ENCODE measurements around the gene SURF1. TPM values are rescaled to one million over a fixed set of nuclear protein-coding genes. Genes with fewer than 3 reads are reported as not detected.
A peak's percentile ranks its signal among the peaks of the same experiment; 100 is the strongest.

SURF1 gene
- total and polyA plus RNA-seq, 7 donors: 27.7 to 127 (median 54.9) TPM

DNA sequence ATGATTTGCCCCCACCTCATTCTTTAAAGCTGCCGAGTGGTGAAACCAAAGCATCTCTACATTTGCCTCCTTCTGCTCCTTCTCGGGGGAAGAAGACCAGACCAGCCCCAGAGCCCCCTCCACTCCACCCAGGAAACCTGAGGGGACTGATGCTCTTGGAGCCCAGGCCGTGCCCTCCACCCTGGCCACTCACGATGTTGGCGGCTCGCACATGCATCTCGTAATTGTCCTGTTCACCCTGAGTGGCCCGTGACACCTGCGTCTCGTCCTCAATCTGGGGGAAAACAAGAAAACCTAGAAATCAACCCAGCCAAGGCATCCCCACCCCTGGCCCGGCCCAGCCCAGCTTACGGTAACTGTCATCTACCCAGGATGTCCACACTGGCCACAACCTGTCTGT, 11.3 kb downstream of the SURF1 start:
- no peak overlapping the region for H3K27ac ChIP-seq
- DNase-seq: no peak
- TF ChIP-seq, protein P1, sequence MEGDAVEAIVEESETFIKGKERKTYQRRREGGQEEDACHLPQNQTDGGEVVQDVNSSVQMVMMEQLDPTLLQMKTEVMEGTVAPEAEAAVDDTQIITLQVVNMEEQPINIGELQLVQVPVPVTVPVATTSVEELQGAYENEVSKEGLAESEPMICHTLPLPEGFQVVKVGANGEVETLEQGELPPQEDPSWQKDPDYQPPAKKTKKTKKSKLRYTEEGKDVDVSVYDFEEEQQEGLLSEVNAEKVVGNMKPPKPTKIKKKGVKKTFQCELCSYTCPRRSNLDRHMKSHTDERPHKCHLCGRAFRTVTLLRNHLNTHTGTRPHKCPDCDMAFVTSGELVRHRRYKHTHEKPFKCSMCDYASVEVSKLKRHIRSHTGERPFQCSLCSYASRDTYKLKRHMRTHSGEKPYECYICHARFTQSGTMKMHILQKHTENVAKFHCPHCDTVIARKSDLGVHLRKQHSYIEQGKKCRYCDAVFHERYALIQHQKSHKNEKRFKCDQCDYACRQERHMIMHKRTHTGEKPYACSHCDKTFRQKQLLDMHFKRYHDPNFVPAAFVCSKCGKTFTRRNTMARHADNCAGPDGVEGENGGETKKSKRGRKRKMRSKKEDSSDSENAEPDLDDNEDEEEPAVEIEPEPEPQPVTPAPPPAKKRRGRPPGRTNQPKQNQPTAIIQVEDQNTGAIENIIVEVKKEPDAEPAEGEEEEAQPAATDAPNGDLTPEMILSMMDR (IDR thresholded peaks at IDR 0.05): no peak
- WGBS, 3 donors: 94 to 95% (median 94%) methylated on average over 12 of the region's 12 CpGs
- no peaks in the 10 kb centered on the region for H3K27me3 ChIP-seq (ENCODE audit: insufficient read depth in 3 of 3, low read length in 2 of 3)
- intact Hi-C loops (cut with DNase I): loop anchor here in 1 of 2 donors (5.0 kb wide), 1 partner anchor 132 kb away; the partner anchor contains the start of gene SLC2A6
- ATAC-seq: no peak
- peaks cover 26% of the 10 kb centered on the region for H3K4me1 ChIP-seq
- no peak overlapping the region for H3K4me3 ChIP-seq
- H3K36me3 ChIP-seq (ENCODE audit: insufficient read depth in 1 of 2, low read depth in 1 of 2): peaks cover 12 to 79% of the 10 kb centered on the region in 2 donors
- H3K9me3 ChIP-seq: no peaks in the 10 kb centered on the region

DNA sequence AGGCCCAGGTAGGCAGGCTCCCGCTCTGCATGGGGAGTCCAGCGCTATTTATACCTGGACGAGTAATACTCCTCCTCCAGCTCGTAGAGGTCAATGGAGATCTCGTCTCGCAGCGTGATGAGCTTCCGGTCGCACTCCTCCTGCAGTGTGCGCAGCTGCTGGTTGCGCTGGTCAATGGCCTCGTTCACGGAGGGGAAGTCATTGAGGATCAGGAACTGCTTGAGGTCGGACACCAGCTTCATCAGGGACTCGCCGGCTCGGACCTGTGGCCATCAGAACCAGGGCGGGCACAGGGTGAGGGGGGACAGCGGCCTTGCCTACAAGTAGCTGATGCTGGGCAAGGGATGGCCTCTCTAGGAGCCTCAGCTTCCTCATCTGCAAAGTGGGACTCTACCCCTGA, 12.2 kb downstream of the SURF1 start:
- Histone ChIP-seq H3K9me3 (no peaks in the 10 kb centered on the region), H3K4me3 (no peak overlapping the region), H3K36me3 (ENCODE audit: insufficient read depth in 1 of 2, low read depth in 1 of 2) (peaks cover 13 to 79% of the 10 kb centered on the region in 2 donors), H3K4me1 (peaks cover 26% of the 10 kb centered on the region), H3K27ac (no peak overlapping the region), H3K27me3 (ENCODE audit: insufficient read depth in 3 of 3, low read length in 2 of 3) (no peaks in the 10 kb centered on the region)
- WGBS, 3 donors: 93 to 96% (median 94%) methylated on average over 19 of the region's 19 CpGs
- DNase-seq (no peak), ATAC-seq (no peak)
- TF ChIP-seq, protein P1 (IDR thresholded peaks at IDR 0.05): no peak
- intact Hi-C loops (cut with DNase I): no loop called here

DNA sequence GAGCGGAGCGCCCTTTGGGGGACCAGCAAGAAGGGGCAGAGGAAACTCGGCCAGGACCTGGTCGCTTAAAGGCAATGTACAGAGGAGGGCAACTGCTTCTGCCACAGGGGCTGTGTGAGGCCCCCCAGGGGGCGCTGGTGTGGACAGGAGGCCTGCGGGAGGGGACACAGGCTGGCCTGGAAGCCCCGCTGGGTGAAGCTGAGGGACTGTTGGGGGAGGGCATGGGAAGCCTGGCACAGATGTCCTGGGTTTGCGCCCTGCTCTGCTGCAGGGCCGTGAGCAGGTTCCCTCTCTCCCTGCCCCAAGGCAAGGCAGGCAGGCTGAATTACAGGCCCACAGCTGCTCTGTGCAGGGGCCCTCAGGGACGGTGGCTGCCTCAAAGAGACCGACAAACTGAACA, 13.7 kb downstream of the SURF1 start:
- H3K27ac ChIP-seq: no peak overlapping the region
- ATAC-seq (no peak), DNase-seq (no peak)
- no peak overlapping the region for H3K4me3 ChIP-seq
- 64 to 74% (median 67%) methylated on average over 10 to 11 of the region's 11 CpGs for WGBS, 3 donors
- TF ChIP-seq, protein P1 (IDR thresholded peaks at IDR 0.05): no peak
- H3K36me3 ChIP-seq (ENCODE audit: insufficient read depth in 1 of 2, low read depth in 1 of 2): peaks cover 13 to 79% of the 10 kb centered on the region in 2 donors
- no peaks in the 10 kb centered on the region for H3K27me3 ChIP-seq (ENCODE audit: insufficient read depth in 3 of 3, low read length in 2 of 3)
- peaks cover 26% of the 10 kb centered on the region for H3K4me1 ChIP-seq
- no peaks in the 10 kb centered on the region for H3K9me3 ChIP-seq
- intact Hi-C loops (cut with DNase I): no loop called here

DNA sequence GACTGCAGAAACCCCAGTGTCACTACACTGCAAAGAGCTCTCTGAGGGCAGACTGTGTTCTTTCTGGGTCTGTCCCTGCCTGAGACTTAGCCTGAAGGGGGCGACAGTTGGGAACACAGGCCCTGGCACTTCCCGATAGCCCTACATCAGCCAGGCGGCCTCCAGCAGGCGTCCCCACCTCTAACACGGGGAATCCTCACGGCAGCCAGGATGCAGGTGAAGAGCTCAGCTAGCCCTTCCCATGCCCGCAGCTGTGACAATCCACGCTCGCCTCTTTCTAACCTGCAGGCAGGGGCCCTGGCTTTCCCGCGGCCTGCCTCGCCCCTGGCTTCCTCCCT, 14.2 kb downstream of the SURF1 start:
- Histone ChIP-seq H3K27ac (no peak overlapping the region), H3K9me3 (no peaks in the 10 kb centered on the region), H3K36me3 (ENCODE audit: insufficient read depth in 1 of 2, low read depth in 1 of 2) (peaks cover 13 to 79% of the 10 kb centered on the region in 2 donors), H3K4me1 (peaks cover 25% of the 10 kb centered on the region), H3K4me3 (no peak overlapping the region), H3K27me3 (ENCODE audit: insufficient read depth in 3 of 3, low read length in 2 of 3) (no peaks in the 10 kb centered on the region)
- DNase-seq (no peak), ATAC-seq (peak in 1 of 4 donors; percentile 4)
- 75 to 81% (median 78%) methylated on average over 12 of the region's 12 CpGs for WGBS, 3 donors
- intact Hi-C loops (cut with DNase I): no loop called here
- TF ChIP-seq, protein P1 (IDR thresholded peaks at IDR 0.05): no peak

DNA sequence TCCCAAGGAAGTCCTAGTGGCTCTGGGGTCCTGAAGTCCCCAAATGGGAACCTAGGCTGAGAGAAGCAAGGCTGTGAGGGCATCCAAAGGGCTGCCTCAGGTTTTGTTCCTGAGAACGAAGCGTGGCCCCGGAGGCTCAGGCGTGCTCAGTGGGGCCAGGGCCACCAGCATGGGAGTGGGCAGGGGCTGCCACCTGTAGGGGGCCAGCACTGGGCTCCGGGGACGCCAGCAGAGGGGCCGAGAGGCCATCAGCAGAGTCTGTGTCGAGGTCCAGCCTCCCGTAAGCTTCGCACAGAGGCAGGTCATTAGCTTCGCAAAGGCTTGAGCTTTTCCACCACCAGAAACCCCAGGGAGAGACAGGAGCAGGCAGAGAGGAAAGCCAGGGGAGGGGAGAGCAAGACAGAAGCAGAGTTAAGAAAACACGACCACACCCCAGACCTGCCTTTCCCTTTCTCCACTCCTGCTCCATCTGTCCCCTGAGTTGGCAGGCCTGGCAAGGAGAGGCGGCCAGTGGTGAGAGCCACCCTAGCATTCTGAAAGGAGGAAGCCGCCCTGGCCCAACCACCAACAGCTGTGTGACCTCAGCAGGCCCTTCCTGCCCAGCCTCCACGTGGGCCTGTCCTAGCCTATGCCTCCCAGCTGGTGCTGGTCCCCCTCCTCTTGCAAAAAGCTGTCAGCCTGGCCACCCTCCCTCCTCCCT, 14.8 kb downstream of the SURF1 start:
- H3K4me1 ChIP-seq: peaks cover 20% of the 10 kb centered on the region
- WGBS, 3 donors: 75 to 80% (median 75%) methylated on average over 15 of the region's 15 CpGs
- H3K36me3 ChIP-seq (ENCODE audit: insufficient read depth in 1 of 2, low read depth in 1 of 2): peaks cover 13 to 79% of the 10 kb centered on the region in 2 donors

More for the DNA sequence above, 14.8 kb downstream of the SURF1 start:
- no peak overlapping the region for H3K27ac ChIP-seq
- H3K27me3 ChIP-seq (ENCODE audit: insufficient read depth in 3 of 3, low read length in 2 of 3): no peaks in the 10 kb centered on the region
- H3K9me3 ChIP-seq: no peaks in the 10 kb centered on the region
- H3K4me3 ChIP-seq: no peak overlapping the region
- intact Hi-C loops (cut with DNase I): no loop called here
- TF ChIP-seq, protein P1 (IDR thresholded peaks at IDR 0.05): no peak
- peak in 3 of 4 donors; percentile 21 to 50 (median 26) for ATAC-seq
- peak; percentile 61 to 74 for DNase-seq

All from psoas muscle (tissue), 8 donors.